IPS-18c (cell line): ENCODE results near the gene ALPL.

Source experiments
- H3K4me3 ChIP-seq: 2 replicates; pipeline ENCODE4 v1.7.0; 2013; ENCODE audit warnings: low read depth, mild to moderate bottlenecking, low read length, moderate library complexity; ENCODE audit not compliant: insufficient read depth
- H3K9me3 ChIP-seq: one replicate; pipeline ENCODE4 v1.6.1; 2013; ENCODE audit warnings: mild to moderate bottlenecking, low read length, moderate library complexity; ENCODE audit not compliant: control insufficient read depth, insufficient read depth

The ALPL gene

GRCh38 chr1:21610027-21610426, 100.8 kb downstream of the ALPL start:
- Histone ChIP-seq H3K4me3 (no peak overlapping the region), H3K9me3 (no peaks in the 10 kb centered on the region)

- Histone ChIP-seq H3K9me3 (no peaks in the 10 kb centered on the region), H3K4me3 (no peak overlapping the region)
These were observed 102.0 kb downstream of the ALPL start for GRCh38 chr1:21610989-21611785.

- Histone ChIP-seq H3K9me3 (no peaks in the 10 kb centered on the region), H3K4me3 (no peak overlapping the region)
These were observed 102.8 kb downstream of the ALPL start for GRCh38 chr1:21612057-21612456.

GRCh38 chr1:21613072-21613867, 104.0 kb downstream of the ALPL start:
- H3K4me3 ChIP-seq, result no peak overlapping the region
- H3K9me3 ChIP-seq, result no peaks in the 10 kb centered on the region

- no peaks in the 10 kb centered on the region for H3K9me3 ChIP-seq
- no peak overlapping the region for H3K4me3 ChIP-seq
These were observed 105.3 kb downstream of the ALPL start for GRCh38 chr1:21614419-21615115.

- no peaks in the 10 kb centered on the region for H3K9me3 ChIP-seq
- no peak overlapping the region for H3K4me3 ChIP-seq
These were observed 107.1 kb downstream of the ALPL start for GRCh38 chr1:21616372-21616771.

- Histone ChIP-seq H3K9me3 (no peaks in the 10 kb centered on the region), H3K4me3 (no peak overlapping the region)
These were observed 108.0 kb downstream of the ALPL start for GRCh38 chr1:21617126-21617738.

- Histone ChIP-seq H3K4me3 (no peak overlapping the region), H3K9me3 (no peaks in the 10 kb centered on the region)
These were observed 108.8 kb downstream of the ALPL start for GRCh38 chr1:21618059-21618458.

GRCh38 chr1:21618561-21619374, 109.5 kb downstream of the ALPL start:
- Histone ChIP-seq H3K4me3 (no peak overlapping the region), H3K9me3 (no peaks in the 10 kb centered on the region)

GRCh38 chr1:21619375-21619947, 110.2 kb downstream of the ALPL start:
- Histone ChIP-seq H3K4me3 (no peak overlapping the region; the same call in 1 of the 2 replicates), H3K9me3 (no peaks in the 10 kb centered on the region)

- Histone ChIP-seq H3K4me3 (no peak overlapping the region), H3K9me3 (no peaks in the 10 kb centered on the region)
These were observed 110.8 kb downstream of the ALPL start for GRCh38 chr1:21620011-21620410.

- H3K9me3 ChIP-seq, result no peaks in the 10 kb centered on the region
- H3K4me3 ChIP-seq, result no peak overlapping the region
These were observed 111.3 kb downstream of the ALPL start for GRCh38 chr1:21620496-21620895.

GRCh38 chr1:21621051-21621450, 111.8 kb downstream of the ALPL start:
- Histone ChIP-seq H3K4me3 (no peak overlapping the region), H3K9me3 (no peaks in the 10 kb centered on the region)

GRCh38 chr1:21621761-21622436, 112.7 kb downstream of the ALPL start:
- H3K4me3 ChIP-seq, result peak overlapping the region; percentile 50
- no peaks in the 10 kb centered on the region for H3K9me3 ChIP-seq

- Histone ChIP-seq H3K4me3 (peak overlapping the region; percentile 50), H3K9me3 (no peaks in the 10 kb centered on the region)
These were observed 113.5 kb downstream of the ALPL start for GRCh38 chr1:21622466-21623315.
